ENCODE results near the gene RBM4.

RBM4 gene

DNA sequence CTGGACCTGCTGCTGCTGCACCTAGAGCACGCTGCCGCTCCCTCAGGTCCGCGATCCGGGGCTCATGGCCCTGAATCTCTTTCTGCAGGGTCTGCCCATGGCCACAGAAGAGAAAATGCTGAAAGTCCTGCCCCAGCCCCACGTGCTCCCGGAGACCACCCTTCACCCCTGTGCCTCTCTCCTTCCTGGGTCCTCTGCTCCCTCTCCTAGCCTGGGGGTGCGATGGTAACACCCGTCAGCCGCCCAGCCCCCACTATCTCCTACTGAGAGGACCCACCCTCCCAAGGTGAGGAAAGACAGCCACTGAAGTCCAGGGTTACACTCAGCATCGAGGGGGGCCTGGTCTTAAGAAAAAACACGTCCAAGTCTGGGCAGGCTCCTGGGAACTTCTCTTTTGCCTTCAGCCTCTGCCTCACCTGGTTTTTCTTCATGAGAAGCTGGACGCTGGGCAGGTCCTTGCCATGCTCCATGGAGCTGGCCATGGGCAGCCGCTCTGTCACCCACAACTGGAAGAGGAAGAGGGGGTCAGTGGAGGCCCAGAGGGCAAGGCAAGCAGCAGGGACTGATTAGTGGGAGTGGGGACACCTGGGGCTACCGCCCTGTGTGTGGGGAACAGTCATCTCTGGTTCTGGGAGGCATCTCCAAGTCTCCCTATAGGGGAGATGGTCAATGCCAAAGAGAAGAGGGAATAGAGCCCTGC lies 55.0 kb downstream of the RBM4 start:
- H3K4me3 ChIP-seq (ENCODE audit: control insufficient read depth, low read depth, low read length) = no peak overlapping the region
- TF ChIP-seq, protein P1, sequence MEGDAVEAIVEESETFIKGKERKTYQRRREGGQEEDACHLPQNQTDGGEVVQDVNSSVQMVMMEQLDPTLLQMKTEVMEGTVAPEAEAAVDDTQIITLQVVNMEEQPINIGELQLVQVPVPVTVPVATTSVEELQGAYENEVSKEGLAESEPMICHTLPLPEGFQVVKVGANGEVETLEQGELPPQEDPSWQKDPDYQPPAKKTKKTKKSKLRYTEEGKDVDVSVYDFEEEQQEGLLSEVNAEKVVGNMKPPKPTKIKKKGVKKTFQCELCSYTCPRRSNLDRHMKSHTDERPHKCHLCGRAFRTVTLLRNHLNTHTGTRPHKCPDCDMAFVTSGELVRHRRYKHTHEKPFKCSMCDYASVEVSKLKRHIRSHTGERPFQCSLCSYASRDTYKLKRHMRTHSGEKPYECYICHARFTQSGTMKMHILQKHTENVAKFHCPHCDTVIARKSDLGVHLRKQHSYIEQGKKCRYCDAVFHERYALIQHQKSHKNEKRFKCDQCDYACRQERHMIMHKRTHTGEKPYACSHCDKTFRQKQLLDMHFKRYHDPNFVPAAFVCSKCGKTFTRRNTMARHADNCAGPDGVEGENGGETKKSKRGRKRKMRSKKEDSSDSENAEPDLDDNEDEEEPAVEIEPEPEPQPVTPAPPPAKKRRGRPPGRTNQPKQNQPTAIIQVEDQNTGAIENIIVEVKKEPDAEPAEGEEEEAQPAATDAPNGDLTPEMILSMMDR (IDR thresholded peaks at IDR 0.05; ENCODE audit: control insufficient read depth, insufficient read depth, low read depth, low read length, missing control alignments) = no peak

DNA sequence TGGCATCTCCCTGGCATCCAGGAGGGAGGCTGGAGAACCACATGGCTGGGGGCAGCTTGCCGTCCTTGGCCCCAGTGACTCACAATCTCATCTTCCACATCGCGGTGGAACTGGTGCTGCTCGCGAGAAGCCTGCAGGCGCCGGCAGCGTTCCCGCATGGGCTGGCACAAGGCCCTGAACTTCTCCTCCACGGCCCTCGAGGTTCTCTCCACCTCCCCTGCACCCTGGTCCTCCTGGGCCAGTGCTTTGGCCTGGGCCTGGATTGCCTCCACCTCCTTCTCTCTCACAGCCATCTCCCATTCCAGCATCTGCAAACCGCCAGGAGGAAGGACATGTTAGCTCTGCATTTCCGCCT lies 55.5 kb downstream of the RBM4 start:
- TF ChIP-seq, protein P1 (IDR thresholded peaks at IDR 0.05; ENCODE audit: control insufficient read depth, insufficient read depth, low read depth, low read length, missing control alignments) = no peak
- no peak for DNase-seq (ENCODE audit: low read depth)
- H3K4me3 ChIP-seq (ENCODE audit: control insufficient read depth, low read depth, low read length) = no peak overlapping the region

More for the DNA sequence above, 55.0 kb downstream of the RBM4 start:
- no peak for DNase-seq (ENCODE audit: low read depth)

DNA sequence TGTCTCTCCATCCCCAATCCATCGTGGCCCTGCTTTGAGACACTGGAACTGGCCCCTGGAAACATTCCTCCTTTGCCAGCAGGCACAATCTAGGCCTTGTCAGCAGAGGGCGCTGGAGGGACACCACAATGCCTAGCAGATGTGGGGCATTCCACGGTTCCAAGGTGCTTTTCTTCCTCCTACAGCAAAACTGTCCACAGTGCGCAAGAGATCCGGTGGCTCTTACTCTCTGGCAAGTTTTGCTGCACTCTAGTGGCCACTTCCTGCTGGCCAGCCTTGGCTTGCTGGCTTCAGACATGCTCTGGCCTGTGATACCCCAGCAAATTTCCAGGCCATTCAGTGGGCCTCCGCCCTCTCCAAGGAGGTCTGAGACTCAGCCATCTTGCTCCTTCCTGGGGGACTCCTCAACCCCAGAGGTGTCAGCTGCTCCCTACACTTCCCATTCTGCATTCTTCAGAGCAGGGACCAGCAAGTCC lies 56.3 kb downstream of the RBM4 start:
- DNase-seq (ENCODE audit: low read depth) = peak; percentile 95
- TF ChIP-seq, protein P1 (IDR thresholded peaks at IDR 0.05; ENCODE audit: control insufficient read depth, insufficient read depth, low read depth, low read length, missing control alignments) = peak; percentile 97

More for the DNA sequence above, 56.3 kb downstream of the RBM4 start:
- H3K4me3 ChIP-seq (ENCODE audit: control insufficient read depth, low read depth, low read length) = no peak overlapping the region
